Measurements from ENCODE around the gene KNCN. TPM values are rescaled to one million over a fixed set of nuclear protein-coding genes. Genes with fewer than 3 reads are reported as not detected.

Gene KNCN
- total RNA-seq, 4 donors from 2014 or later: not detected

- TF ChIP-seq POLR2AphosphoS5 (IDR thresholded peaks at IDR 0.05) (no peak), POLR2A (IDR thresholded peaks at IDR 0.05; ENCODE audit: low read depth) (no peak), EP300 (IDR thresholded peaks at IDR 0.05) (no peak)
- TF ChIP-seq, protein P1, sequence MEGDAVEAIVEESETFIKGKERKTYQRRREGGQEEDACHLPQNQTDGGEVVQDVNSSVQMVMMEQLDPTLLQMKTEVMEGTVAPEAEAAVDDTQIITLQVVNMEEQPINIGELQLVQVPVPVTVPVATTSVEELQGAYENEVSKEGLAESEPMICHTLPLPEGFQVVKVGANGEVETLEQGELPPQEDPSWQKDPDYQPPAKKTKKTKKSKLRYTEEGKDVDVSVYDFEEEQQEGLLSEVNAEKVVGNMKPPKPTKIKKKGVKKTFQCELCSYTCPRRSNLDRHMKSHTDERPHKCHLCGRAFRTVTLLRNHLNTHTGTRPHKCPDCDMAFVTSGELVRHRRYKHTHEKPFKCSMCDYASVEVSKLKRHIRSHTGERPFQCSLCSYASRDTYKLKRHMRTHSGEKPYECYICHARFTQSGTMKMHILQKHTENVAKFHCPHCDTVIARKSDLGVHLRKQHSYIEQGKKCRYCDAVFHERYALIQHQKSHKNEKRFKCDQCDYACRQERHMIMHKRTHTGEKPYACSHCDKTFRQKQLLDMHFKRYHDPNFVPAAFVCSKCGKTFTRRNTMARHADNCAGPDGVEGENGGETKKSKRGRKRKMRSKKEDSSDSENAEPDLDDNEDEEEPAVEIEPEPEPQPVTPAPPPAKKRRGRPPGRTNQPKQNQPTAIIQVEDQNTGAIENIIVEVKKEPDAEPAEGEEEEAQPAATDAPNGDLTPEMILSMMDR (IDR thresholded peaks at IDR 0.05): no peak
- WGBS: 51% methylated on average over 10 of the region's 14 CpGs
- H3K27me3 ChIP-seq: peaks cover 0 to 50% (median 0%) of the 10 kb centered on the region in 4 donors
- intact Hi-C loops (cut with DNase I): no loop called here
- no peaks in the 10 kb centered on the region for H3K36me3 ChIP-seq
- peaks cover 0 to 14% (median 2%) of the 10 kb centered on the region in 4 donors for H3K4me1 ChIP-seq
- H3K27ac ChIP-seq (replicated peaks in 1 of 4): no peak overlapping the region
- H3K4me3 ChIP-seq: no peak overlapping the region
- no peaks in the 10 kb centered on the region for H3K9me3 ChIP-seq
- DNase-seq (ENCODE audit: extremely low spot score): no peak
These were observed 24.7 kb downstream of the KNCN start for GRCh38 chr1:46526691-46527291.

GRCh38 chr1:46526013-46526690 is 25.3 kb downstream of the KNCN start:
- no peak overlapping the region for H3K4me3 ChIP-seq
- peaks cover 0 to 14% (median 2%) of the 10 kb centered on the region in 4 donors for H3K4me1 ChIP-seq
- no peak for TF ChIP-seq POLR2A (IDR thresholded peaks at IDR 0.05; ENCODE audit: low read depth)
- no peak for TF ChIP-seq EP300 (IDR thresholded peaks at IDR 0.05)
- no peak for TF ChIP-seq POLR2AphosphoS5 (IDR thresholded peaks at IDR 0.05)
- TF ChIP-seq, protein P1 (IDR thresholded peaks at IDR 0.05): no peak
- intact Hi-C loops (cut with DNase I): no loop called here
- no peaks in the 10 kb centered on the region for H3K9me3 ChIP-seq
- peaks cover 0 to 52% (median 0%) of the 10 kb centered on the region in 4 donors for H3K27me3 ChIP-seq
- H3K27ac ChIP-seq (replicated peaks in 1 of 4): no peak overlapping the region
- DNase-seq (ENCODE audit: extremely low spot score): no peak
- 80% methylated on average over 15 of the region's 17 CpGs for WGBS
- H3K36me3 ChIP-seq: no peaks in the 10 kb centered on the region

DNA sequence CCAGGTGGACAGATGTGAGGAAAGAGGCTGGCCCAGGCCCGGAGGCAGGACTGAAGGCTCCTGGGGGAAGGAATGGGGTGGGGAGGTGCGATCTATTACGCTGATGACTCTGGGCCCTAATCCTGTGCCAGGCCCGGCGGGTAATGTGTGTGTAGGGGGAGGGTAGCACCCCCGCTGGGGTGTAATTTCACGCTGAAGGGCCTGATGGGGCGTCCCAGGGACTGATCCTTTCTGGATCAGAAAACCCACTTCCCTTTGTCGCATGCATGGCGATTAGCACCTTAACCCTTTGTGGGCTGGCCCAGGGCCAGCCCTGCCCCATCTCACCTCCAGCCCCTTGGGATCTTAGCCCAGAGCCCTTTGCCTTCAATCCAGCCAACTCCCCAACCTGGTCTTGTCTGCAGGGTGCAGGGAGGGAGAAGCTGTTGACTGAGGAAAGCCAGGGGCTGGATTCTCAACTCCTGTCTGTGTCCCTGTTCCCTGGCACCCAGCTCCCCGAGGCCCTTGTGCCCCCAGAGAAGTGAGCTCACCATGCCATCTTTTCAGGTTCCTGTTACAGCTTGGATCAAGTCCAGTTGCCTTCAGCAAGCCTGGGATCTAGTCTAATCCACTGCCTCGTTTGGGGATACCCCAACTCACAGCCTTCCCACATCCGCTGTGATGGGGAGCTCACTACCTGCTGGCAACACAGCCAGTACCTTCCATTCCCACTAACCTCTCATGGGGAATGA is 26.0 kb downstream of the KNCN start:
- TF ChIP-seq, protein P1 (IDR thresholded peaks at IDR 0.05): no peak
- TF ChIP-seq POLR2AphosphoS5 (IDR thresholded peaks at IDR 0.05) (no peak), EP300 (IDR thresholded peaks at IDR 0.05) (no peak), POLR2A (IDR thresholded peaks at IDR 0.05; ENCODE audit: low read depth) (no peak)
- H3K4me1 ChIP-seq: peaks cover 0 to 14% (median 2%) of the 10 kb centered on the region in 4 donors
- peaks cover 0 to 52% (median 0%) of the 10 kb centered on the region in 4 donors for H3K27me3 ChIP-seq
- no peaks in the 10 kb centered on the region for H3K9me3 ChIP-seq
- WGBS: 75% methylated on average over 10 of the region's 13 CpGs
- no peak for DNase-seq (ENCODE audit: extremely low spot score)
- no peak overlapping the region for H3K4me3 ChIP-seq
- no peak overlapping the region for H3K27ac ChIP-seq (replicated peaks in 1 of 4)
- intact Hi-C loops (cut with DNase I): no loop called here
- H3K36me3 ChIP-seq: no peaks in the 10 kb centered on the region

DNA sequence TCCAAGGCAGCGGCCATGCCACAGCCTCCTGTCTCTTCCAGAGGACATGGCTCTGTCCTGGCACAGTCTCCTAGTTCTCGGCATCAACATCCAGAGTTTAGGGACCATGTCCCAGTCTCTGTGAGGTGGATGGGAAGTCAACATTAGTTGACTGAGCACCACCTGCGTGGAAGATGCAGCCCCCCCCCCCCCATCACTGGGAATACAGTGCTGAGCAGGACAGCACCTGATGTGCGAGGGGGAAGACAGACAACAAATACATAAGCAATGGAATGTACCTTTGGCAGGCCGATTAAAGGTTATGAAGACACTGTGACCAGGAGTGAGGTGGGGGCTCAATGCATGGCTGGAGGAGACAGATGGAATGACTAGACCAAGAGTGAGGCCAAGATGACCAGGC is 26.6 kb downstream of the KNCN start:
- 86% methylated on average over 5 of the region's 5 CpGs for WGBS
- DNase-seq (ENCODE audit: extremely low spot score): no peak
- no peaks in the 10 kb centered on the region for H3K36me3 ChIP-seq
- peaks cover 0 to 54% (median 0%) of the 10 kb centered on the region in 4 donors for H3K27me3 ChIP-seq
- intact Hi-C loops (cut with DNase I): no loop called here
- H3K4me3 ChIP-seq: no peak overlapping the region
- no peaks in the 10 kb centered on the region for H3K9me3 ChIP-seq
- H3K27ac ChIP-seq (replicated peaks in 1 of 4): no peak overlapping the region
- TF ChIP-seq, protein P1 (IDR thresholded peaks at IDR 0.05): no peak
- peaks cover 0 to 14% (median 2%) of the 10 kb centered on the region in 4 donors for H3K4me1 ChIP-seq
